MG63 (cell line): ENCODE data around the gene ARHGAP8. TPM values are rescaled to one million over a fixed set of nuclear protein-coding genes. Genes with fewer than 3 reads are reported as not detected.

ENCODE experiments used
- DNase-seq: peaks from one replicate; pipeline ENCODE4 v3.0.0-alpha.2; 2020
- H3K27me3 ChIP-seq: fragments of 250-450 bp; sonication (Bioruptor Pico); 2 replicates; pipeline ENCODE4 v1.5.1; 2020; ENCODE audit warnings: mild to moderate bottlenecking, moderate library complexity
- H3K36me3 ChIP-seq: fragments of 250-450 bp; sonication (Bioruptor Pico); 2 replicates; pipeline ENCODE4 v1.5.1; 2020; ENCODE audit warnings: mild to moderate bottlenecking, moderate library complexity
- H3K4me3 ChIP-seq: fragments of 250-450 bp; sonication (Bioruptor Pico); 2 replicates; pipeline ENCODE4 v1.5.1; 2020; ENCODE audit warnings: mild to moderate bottlenecking, moderate library complexity
- H3K9me3 ChIP-seq: fragments of 250-450 bp; sonication (Bioruptor Pico); 2 replicates; pipeline ENCODE4 v1.5.1; 2020; ENCODE audit warnings: mild to moderate bottlenecking, moderate library complexity
- total RNA-seq: library from RNA; depleted of rRNA; stranded (reverse); fragments of >200 nt; shearing (Covaris generic); gene quantifications from 2 replicates; pipeline ENCODE4 v1.2.3, GENCODE V29; 2014; ENCODE audit warnings: low replicate concordance

ARHGAP8 gene
- total RNA-seq, 1 experiment from 2014 or later: not detected

GRCh38 chr22:44719586-44720368 is 32.6 kb upstream of the ARHGAP8 start:
- no peak overlapping the region for H3K4me3 ChIP-seq
- H3K9me3 ChIP-seq: no peaks in the 10 kb centered on the region
- no peaks in the 10 kb centered on the region; the same call in none of the 2 replicates for H3K36me3 ChIP-seq
- no peaks in the 10 kb centered on the region for H3K27me3 ChIP-seq
- no peak for DNase-seq

GRCh38 chr22:44721213-44721612 is 31.2 kb upstream of the ARHGAP8 start:
- DNase-seq: no peak
- no peaks in the 10 kb centered on the region for H3K9me3 ChIP-seq
- H3K36me3 ChIP-seq: peaks cover 3% of the 10 kb centered on the region
- H3K27me3 ChIP-seq: no peaks in the 10 kb centered on the region
- H3K4me3 ChIP-seq: no peak overlapping the region

- H3K4me3 ChIP-seq: no peak overlapping the region
- H3K36me3 ChIP-seq: peaks cover 3% of the 10 kb centered on the region
- H3K27me3 ChIP-seq: no peaks in the 10 kb centered on the region
- H3K9me3 ChIP-seq: no peaks in the 10 kb centered on the region
- no peak for DNase-seq
Measured at GRCh38 chr22:44722611-44723010, 29.8 kb upstream of the ARHGAP8 start.

DNA sequence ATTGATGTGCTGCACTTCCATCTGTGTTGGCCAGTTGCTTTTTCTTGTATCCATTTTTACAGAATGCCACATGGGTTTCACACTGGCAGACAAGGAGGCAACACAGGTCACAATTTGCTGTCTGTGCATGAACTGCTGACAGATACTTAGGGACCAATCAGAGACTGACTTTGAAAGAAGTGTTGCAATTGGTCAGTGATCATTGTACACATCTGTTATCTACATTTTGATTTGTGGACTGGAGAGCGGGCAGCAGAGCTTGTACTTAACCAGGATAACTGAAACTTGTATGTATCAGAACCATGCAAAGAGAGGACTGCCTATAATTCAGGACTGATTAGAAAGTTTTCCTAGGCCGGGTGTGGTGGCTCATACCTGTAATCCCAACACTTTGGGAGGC is 28.6 kb upstream of the ARHGAP8 start:
- no peak for DNase-seq

DNA sequence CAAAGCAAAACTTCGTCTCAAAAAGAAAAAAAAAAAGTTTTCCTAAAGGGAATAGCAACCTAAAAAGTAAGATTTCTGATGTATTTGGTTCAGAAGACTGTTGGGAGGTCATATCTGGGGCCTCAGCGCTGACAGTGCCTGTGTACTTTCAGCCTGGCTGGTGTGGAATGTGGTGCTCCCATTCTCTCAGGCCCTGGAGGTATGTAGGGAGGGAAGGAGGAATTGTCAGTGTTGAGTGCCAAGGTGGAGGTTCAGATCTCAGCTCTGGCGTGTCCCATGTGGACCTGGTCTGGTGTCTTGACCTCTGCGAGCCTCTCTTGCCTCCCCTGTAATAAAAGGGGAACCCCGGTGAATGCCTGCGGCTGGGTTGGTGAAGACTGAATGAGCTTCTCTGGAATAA is 28.0 kb upstream of the ARHGAP8 start:
- no peak overlapping the region for H3K4me3 ChIP-seq
- peaks cover 3% of the 10 kb centered on the region for H3K36me3 ChIP-seq
- no peaks in the 10 kb centered on the region for H3K27me3 ChIP-seq
- H3K9me3 ChIP-seq: no peaks in the 10 kb centered on the region
- no peak for DNase-seq

More for the DNA sequence above, 28.6 kb upstream of the ARHGAP8 start:
- Histone ChIP-seq H3K36me3 (peaks cover 3% of the 10 kb centered on the region), H3K27me3 (no peaks in the 10 kb centered on the region), H3K9me3 (no peaks in the 10 kb centered on the region), H3K4me3 (no peak overlapping the region)

GRCh38 chr22:44724859-44725258 is 27.5 kb upstream of the ARHGAP8 start:
- Histone ChIP-seq H3K36me3 (peaks cover 3% of the 10 kb centered on the region), H3K27me3 (no peaks in the 10 kb centered on the region), H3K9me3 (no peaks in the 10 kb centered on the region), H3K4me3 (no peak overlapping the region)
- no peak for DNase-seq

DNA sequence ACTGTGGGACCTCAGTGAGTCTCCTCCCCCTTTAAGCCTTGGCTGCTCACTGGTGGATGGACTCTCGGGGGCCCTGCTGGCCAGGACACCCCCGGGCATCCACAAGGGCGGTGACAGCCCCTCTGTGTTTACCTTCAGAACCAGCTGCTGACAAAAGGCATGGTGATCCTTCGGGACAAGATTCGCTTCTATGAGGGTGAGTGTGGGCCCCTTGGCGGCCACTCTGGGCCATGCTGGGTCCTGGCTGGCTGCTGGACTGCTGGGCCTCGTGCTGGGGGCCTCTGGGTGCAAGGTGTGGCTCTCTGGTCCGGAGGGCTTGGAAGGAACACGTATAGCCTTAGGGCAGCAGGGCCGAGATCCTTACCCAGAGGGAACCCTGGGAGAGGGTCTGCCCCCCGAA is 25.9 kb upstream of the ARHGAP8 start:
- no peaks in the 10 kb centered on the region for H3K9me3 ChIP-seq
- H3K4me3 ChIP-seq: no peak overlapping the region
- no peaks in the 10 kb centered on the region for H3K27me3 ChIP-seq
- H3K36me3 ChIP-seq: peaks cover 3% of the 10 kb centered on the region
- DNase-seq: no peak

DNA sequence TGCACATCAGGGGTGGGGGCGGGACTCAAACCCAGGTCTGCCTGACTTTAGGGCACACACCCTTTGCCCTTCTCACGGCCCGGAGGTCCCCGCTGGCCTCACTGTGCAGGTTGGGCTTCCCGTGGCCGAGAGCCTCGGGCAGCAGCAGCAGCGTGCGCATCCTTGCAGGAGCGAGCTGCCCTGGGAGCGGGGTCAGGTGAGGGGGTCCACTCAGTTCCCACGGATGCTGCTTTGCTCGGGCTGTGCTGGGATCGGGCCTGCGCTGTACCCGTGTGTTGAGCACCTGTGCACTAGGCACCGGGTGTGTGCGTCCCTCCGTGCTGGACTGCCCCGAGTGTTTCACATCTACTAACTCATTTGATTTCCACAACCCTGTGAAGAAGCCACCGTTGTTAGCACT is 25.2 kb upstream of the ARHGAP8 start:
- no peak for DNase-seq
- Histone ChIP-seq H3K27me3 (no peaks in the 10 kb centered on the region), H3K9me3 (no peaks in the 10 kb centered on the region), H3K36me3 (peaks cover 3% of the 10 kb centered on the region), H3K4me3 (no peak overlapping the region)

- Histone ChIP-seq H3K4me3 (no peak overlapping the region), H3K36me3 (peaks cover 3% of the 10 kb centered on the region), H3K27me3 (no peaks in the 10 kb centered on the region), H3K9me3 (no peaks in the 10 kb centered on the region)
- no peak for DNase-seq
Measured at GRCh38 chr22:44727709-44728108, 24.7 kb upstream of the ARHGAP8 start.

GRCh38 chr22:44728761-44729324 is 23.5 kb upstream of the ARHGAP8 start:
- no peaks in the 10 kb centered on the region for H3K27me3 ChIP-seq
- H3K36me3 ChIP-seq: peaks cover 3% of the 10 kb centered on the region

DNA sequence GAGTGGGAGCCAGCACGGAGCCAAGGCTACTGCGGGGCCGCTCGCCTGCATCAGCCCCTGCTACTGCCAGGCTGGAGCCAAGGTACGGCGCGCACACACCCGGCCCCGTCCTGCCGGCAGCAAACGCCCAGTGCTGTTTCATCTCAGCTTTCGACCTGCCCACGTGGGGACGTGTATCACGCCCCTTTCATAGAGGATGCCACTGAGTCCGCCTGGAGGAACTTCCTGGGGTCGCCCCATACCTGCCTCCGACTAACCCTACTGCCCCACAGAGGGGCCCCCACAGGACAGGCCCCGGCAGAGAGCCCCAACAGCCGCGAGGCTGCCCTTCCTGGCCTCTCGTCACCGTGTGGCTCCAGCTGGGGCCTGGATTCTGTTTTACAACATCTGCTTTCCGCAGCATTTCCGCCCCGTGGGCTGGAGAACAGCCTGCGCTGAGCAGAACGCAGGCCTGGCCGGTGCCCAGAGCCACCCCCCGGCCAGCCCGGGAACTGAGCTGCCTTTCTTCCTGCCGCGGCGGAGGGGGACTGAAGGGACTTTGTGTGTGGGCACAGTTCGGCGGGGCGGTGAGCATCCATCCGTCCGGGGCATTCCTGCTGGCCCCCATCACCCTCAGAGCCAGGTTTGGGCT is 22.9 kb upstream of the ARHGAP8 start:
- Histone ChIP-seq H3K4me3 (no peak overlapping the region), H3K36me3 (peaks cover 3% of the 10 kb centered on the region), H3K27me3 (no peaks in the 10 kb centered on the region), H3K9me3 (no peaks in the 10 kb centered on the region)
- no peak for DNase-seq

More at GRCh38 chr22:44728761-44729324, 23.5 kb upstream of the ARHGAP8 start:
- no peaks in the 10 kb centered on the region for H3K9me3 ChIP-seq
- DNase-seq: no peak
- no peak overlapping the region for H3K4me3 ChIP-seq

DNA sequence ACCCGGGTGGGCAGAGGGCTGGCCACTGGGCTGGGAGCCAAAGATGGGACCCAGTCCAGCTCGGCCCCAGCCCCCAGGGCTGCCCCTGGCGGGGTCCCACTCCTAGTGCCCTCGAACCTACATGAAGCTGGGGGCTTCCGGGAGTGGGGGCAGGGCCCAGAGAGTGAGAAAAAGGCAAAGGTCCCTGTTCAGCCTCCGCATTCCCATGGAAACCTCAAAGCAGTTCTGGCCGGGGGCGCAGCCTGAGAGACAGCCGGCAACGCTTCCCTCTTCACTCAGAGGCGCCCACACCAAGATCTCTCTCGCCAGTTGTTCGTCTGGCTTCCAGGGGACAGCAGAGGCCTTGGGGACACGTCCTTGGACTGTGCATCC is 22.4 kb upstream of the ARHGAP8 start:
- no peak for DNase-seq
- no peaks in the 10 kb centered on the region for H3K27me3 ChIP-seq
- H3K36me3 ChIP-seq: peaks cover 3% of the 10 kb centered on the region
- no peaks in the 10 kb centered on the region for H3K9me3 ChIP-seq
- H3K4me3 ChIP-seq: no peak overlapping the region

DNA sequence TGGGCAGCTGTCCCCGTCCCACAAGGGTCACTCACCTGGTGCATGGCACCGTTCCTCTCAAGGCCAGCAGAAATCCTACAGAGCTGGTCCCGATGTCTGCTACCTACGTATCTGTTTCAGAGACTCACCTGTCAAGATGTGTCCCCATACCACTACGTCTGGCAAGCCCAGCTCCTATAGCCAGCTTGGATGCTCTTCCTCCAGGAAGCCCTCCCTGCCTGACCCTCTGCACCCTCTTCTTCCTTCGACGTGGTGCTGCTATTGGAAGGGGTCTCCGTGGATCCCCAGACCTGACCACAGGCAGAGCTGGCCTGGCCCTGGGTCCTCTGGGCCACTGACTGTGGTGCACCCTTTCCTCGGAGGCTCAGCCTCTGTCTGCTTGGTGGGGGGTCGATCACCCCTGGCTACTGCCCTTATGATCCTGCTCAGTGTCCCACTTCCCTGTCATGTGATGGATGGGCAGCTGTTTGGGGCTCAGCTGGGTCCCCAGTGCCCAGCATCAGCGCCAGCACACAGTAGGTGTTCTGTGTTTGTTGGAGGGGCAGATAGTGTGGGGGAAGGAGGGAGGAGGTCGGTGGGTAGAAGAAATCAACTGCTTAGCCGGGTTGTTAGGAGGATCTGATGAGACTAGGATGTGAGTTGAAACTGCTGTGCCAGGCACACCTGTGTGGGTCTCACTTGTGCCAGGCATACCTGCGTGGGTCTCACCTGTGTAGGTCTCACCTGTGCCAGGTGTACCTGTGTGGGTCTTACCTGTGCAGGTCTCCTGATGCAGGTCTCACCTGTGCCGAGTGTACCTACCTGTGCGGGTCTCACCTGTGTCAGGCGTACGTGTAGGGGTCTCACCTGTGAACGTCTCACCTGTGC is 21.7 kb upstream of the ARHGAP8 start:
- H3K9me3 ChIP-seq: no peaks in the 10 kb centered on the region

GRCh38 chr22:44731357-44731970 is 20.9 kb upstream of the ARHGAP8 start:
- Histone ChIP-seq H3K4me3 (no peak overlapping the region), H3K36me3 (no peaks in the 10 kb centered on the region; the same call in 1 of the 2 replicates), H3K9me3 (no peaks in the 10 kb centered on the region), H3K27me3 (no peaks in the 10 kb centered on the region)
- no peak for DNase-seq

More for the DNA sequence above, 21.7 kb upstream of the ARHGAP8 start:
- DNase-seq: no peak
- Histone ChIP-seq H3K36me3 (peaks cover 3% of the 10 kb centered on the region), H3K27me3 (no peaks in the 10 kb centered on the region), H3K4me3 (no peak overlapping the region)

- no peaks in the 10 kb centered on the region; the same call in 1 of the 2 replicates for H3K36me3 ChIP-seq
- no peaks in the 10 kb centered on the region for H3K27me3 ChIP-seq
- H3K4me3 ChIP-seq: no peak overlapping the region
- H3K9me3 ChIP-seq: no peaks in the 10 kb centered on the region
- DNase-seq: no peak
Measured at GRCh38 chr22:44732017-44732561, 20.3 kb upstream of the ARHGAP8 start.

DNA sequence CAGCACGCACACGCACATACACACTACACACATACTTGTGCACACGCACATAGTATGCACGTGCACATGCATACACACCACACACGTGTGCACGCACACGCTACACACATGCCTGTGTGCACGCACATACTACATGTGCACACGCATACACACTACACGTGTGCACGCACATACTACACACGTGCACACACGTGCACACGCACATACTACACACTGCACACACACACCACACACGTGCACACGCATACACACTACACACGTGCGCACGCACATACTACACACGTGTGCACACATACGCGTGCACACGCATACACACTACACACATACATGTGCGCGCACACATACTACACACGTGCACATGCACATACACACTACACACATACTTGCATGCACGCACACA is 19.7 kb upstream of the ARHGAP8 start:
- Histone ChIP-seq H3K9me3 (no peaks in the 10 kb centered on the region), H3K4me3 (no peak overlapping the region), H3K27me3 (no peaks in the 10 kb centered on the region), H3K36me3 (no peaks in the 10 kb centered on the region; the same call in 1 of the 2 replicates)
- DNase-seq: no peak
